Stimulated activated CD8-positive, alpha-beta memory T cell treated with anti-CD3 and anti-CD28 coated beads, Interleukin-15, amount 100 ng/mL, for 1 hour (primary cell): Measurements from ENCODE around the gene FAM200B.

ENCODE experiments used
- DNase-seq: peaks from one replicate; pipeline ENCODE4 v3.0.0-alpha.2; 2020; ENCODE audit warnings: low read depth

FAM200B gene

DNA sequence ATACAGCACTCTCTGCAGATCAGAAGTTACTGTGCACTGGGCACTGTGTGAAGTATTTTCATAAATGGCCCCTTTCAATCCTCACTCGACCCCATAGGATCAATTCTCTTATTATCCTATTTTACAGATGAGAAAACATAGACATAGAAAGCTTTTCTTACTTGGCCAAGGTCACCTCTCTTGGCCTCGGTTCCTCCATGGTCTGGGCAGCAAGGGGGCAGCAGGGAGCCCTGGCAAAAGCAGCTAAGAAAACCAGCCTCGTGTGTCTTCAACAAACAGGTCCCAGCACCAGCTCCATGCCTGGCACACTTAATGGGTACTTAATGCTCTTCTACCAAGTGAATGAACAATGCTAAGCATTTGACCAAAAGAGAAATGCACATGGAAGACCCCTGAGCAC, 55.6 kb downstream of the FAM200B start:
- DNase-seq: no peak

DNA sequence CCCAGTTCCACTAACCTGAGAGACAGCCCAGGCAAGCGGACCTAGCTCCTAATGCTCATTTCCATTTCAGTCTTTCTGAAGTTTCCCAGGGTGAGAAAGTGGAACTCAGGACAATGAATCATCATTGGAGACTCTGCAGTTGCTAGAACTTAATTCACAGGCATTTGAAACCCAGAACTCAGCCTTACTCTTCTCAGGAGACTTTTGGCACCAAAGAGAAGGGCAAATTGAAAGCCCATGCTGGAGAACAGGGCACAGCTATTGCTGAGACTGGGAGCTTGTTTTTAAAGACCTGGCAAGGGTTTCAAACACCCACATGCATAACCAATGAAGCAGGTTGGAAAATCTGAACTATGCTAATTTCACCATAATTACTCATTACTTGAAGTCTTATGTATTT, 57.2 kb downstream of the FAM200B start:
- DNase-seq: no peak
